Stimulated activated CD4-positive, alpha-beta T cell treated with anti-CD3 and anti-CD28 coated beads, Interleukin-12 subunit alpha, Interleukin-12 subunit beta, amount 100 ng/mL, for 48 hours (primary cell): ENCODE data around the gene CDK5RAP3.
A peak's percentile ranks its signal among the peaks of the same experiment; 100 is the strongest.

ENCODE experiments used
- DNase-seq, 3 donors: peaks; one replicate each; pipeline ENCODE4 v3.0.0-alpha.2; 2020; ENCODE audit warnings: low read depth in 2 of 3, low spot score in 1 of 3

Gene CDK5RAP3

GRCh38 chr17:48023400-48024148, 52.7 kb downstream of the CDK5RAP3 start:
- peak in 1 of 3 donors; percentile 32 for DNase-seq

DNA sequence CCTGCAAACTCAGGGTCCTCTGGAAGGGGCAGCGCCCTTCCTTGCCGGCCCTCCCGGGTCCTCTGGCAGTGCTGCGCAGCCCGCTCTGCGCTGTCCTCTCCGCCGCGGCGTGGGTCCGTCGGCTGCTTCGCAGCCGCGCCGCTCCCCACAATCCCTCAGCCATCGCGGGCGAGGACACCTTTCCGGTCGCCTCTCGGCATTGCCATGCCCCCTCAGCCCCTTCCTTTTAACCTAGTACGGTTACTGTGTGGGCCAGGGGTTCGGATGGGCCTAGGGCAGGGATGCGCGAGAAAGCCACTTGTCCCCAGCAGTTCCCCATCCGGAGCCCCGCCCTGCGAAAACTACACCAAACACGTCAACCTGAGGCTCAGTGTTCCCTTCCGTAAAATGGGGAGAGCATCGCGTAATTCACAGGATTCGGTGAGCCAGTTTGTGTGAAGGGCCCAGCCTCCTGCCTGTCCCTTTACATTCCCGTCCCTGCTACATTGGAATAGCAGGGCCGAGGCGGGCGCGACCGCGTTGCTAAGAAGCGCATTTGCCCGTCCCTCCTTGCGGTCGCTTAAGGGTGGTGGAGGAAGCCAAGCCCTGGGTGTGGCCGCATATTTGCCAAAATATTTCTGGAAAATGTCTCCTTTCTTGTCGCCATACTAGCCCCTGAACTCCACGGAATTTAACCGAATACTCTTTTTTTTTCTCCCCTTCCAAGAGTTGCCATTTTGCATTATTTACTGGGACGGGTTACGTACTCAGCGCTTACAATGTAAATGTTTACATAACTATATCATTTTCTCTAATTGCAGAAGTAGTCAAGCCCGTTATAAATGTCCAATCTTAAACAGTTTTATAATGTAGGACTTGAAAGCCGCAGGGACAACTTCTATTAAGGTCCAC, 53.5 kb downstream of the CDK5RAP3 start:
- peak in 1 of 3 donors; percentile 44 for DNase-seq

DNA sequence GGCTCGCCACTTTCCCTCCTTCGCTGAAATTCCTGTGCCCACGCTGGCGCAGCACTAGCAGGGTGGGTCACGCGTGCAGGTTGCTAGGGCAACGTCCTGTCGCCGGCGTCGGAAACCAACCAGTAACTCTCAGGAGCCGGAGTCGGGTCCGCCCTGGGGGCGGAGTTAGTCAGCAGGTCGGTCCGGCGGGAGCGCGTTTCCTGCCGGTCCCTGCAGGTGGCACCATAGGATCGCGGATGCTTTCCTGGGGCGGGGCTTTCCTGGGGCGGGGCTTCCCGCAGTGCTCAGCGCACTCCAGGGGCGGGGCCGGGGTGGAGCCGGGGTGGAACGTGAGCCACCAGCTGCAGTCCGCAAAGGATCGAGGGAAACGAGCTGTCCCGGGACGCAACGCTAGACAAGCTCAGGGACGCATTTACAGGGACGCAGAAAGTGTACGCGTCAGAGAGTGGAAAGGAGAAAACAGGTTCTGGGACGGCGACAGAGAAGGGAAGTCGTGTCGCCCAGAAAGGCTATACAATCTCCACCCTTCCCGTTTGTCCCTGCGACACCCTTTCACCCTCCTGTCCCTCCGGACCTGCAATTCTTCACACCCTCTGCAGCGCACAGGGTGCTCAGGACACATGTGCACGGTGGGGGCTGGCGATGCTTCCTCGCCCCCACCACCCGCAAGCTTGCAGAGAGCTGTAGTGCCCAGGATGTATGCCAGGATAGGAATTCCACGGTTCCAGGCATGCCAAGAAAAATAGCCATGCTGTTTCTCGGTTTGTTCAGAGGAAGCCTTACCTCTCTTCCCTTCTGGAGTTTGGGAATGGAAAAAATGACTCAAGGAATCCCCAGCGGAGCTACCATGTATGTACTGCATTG, 54.4 kb downstream of the CDK5RAP3 start:
- peak; percentile 96 to 99 (median 98) for DNase-seq

DNA sequence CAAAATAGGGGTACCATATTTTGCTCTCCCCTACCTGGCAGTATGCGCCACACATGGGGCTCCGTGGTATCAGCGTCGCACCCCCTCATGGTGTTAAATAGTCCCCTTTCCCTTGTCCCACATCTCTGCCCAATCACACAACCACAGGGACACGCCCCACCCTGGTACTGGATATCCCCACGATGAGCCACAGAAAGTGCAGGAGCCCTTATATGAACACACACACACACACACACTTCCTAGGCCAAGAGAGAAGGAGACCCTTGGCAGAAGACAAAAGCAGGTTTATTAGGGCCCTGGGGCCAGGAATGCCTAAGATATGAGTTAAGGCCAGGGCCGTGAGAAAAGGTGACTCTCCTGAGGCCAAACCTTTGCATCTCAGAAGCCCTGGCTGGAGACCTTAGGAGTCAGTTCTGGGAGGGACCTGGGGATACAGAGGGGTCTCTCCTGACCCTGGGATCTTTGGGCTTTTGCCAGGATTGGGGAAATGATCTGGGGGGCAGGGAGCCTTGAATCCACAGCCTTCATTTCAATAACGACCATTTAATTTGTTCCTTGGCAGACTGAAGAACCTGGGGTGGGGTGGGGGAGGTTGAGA, 55.1 kb downstream of the CDK5RAP3 start:
- DNase-seq = no peak

- peak in 2 of 3 donors; percentile 65 to 70 for DNase-seq
Observed at GRCh38 chr17:48026502-48027321, 55.8 kb downstream of the CDK5RAP3 start.

GRCh38 chr17:48027322-48027981, 56.5 kb downstream of the CDK5RAP3 start:
- DNase-seq = no peak

- DNase-seq = no peak
Observed at GRCh38 chr17:48028736-48029135, 57.8 kb downstream of the CDK5RAP3 start.

- DNase-seq = no peak
Observed at GRCh38 chr17:48030531-48030930, 59.6 kb downstream of the CDK5RAP3 start.
